ENCODE results near the gene RTL10. TPM values are rescaled to one million over a fixed set of nuclear protein-coding genes. Genes with fewer than 3 reads are reported as not detected.

Gene RTL10
- total RNA-seq, 1 donor from 2014 or later = 21.4 TPM

- H3K36me3 ChIP-seq = peaks cover 0 to 9% of the 10 kb centered on the region in 2 donors
- DNase-seq (ENCODE audit: extremely low spot score in 2 of 2) = no peak
- H3K4me1 ChIP-seq = peaks cover 1% of the 10 kb centered on the region
- no peaks in the 10 kb centered on the region for H3K9me3 ChIP-seq
- TF ChIP-seq, protein P1, sequence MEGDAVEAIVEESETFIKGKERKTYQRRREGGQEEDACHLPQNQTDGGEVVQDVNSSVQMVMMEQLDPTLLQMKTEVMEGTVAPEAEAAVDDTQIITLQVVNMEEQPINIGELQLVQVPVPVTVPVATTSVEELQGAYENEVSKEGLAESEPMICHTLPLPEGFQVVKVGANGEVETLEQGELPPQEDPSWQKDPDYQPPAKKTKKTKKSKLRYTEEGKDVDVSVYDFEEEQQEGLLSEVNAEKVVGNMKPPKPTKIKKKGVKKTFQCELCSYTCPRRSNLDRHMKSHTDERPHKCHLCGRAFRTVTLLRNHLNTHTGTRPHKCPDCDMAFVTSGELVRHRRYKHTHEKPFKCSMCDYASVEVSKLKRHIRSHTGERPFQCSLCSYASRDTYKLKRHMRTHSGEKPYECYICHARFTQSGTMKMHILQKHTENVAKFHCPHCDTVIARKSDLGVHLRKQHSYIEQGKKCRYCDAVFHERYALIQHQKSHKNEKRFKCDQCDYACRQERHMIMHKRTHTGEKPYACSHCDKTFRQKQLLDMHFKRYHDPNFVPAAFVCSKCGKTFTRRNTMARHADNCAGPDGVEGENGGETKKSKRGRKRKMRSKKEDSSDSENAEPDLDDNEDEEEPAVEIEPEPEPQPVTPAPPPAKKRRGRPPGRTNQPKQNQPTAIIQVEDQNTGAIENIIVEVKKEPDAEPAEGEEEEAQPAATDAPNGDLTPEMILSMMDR (IDR thresholded peaks at IDR 0.05) = no peak
- no peak for TF ChIP-seq POLR2AphosphoS5 (IDR thresholded peaks at IDR 0.05; ENCODE audit: insufficient read depth in 1 of 2, low read depth in 1 of 2)
- no peak for TF ChIP-seq POLR2A (IDR thresholded peaks at IDR 0.05)
- no peak overlapping the region for H3K4me3 ChIP-seq
- intact Hi-C loops (cut with DNase I) = no loop called here
- no peak overlapping the region for H3K27ac ChIP-seq
- H3K27me3 ChIP-seq = no peaks in the 10 kb centered on the region
Measured at GRCh38 chr22:19898145-19898544, 43.5 kb upstream of the RTL10 start.

DNA sequence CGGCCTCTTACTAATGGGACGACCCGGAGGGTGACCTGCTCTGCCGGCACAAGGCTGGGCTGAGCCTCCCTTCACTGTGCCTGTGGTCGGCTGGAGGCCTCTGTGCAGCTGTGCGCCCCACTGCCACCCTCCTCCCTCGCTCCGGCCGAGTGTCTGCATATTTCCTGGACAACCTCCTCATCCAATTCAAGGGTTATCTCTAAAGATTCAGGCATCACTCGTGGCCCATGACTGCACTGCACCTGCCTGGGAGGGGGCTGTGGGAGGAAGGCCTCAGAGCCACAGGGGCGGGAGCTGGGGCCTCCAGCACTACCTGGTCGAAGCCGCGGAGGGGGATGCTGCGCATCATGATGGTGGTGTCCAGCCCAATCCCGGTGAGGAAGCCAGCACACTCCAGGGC, 43.1 kb upstream of the RTL10 start:
- Histone ChIP-seq H3K4me3 (no peak overlapping the region), H3K4me1 (peaks cover 5% of the 10 kb centered on the region), H3K36me3 (peaks cover 0 to 9% of the 10 kb centered on the region in 2 donors), H3K27me3 (no peaks in the 10 kb centered on the region), H3K27ac (no peak overlapping the region), H3K9me3 (no peaks in the 10 kb centered on the region)
- TF ChIP-seq POLR2AphosphoS5 (IDR thresholded peaks at IDR 0.05; ENCODE audit: insufficient read depth in 1 of 2, low read depth in 1 of 2) (no peak), POLR2A (IDR thresholded peaks at IDR 0.05) (no peak)
- TF ChIP-seq, protein P1 (IDR thresholded peaks at IDR 0.05) = no peak
- intact Hi-C loops (cut with DNase I) = no loop called here
- DNase-seq (ENCODE audit: extremely low spot score in 2 of 2) = no peak

- TF ChIP-seq POLR2A (IDR thresholded peaks at IDR 0.05) = no peak
- no peak for TF ChIP-seq POLR2AphosphoS5 (IDR thresholded peaks at IDR 0.05; ENCODE audit: insufficient read depth in 1 of 2, low read depth in 1 of 2)
- TF ChIP-seq, protein P1 (IDR thresholded peaks at IDR 0.05) = no peak
- no peak overlapping the region for H3K27ac ChIP-seq
- intact Hi-C loops (cut with DNase I) = no loop called here
- H3K27me3 ChIP-seq = no peaks in the 10 kb centered on the region
- H3K4me1 ChIP-seq = peaks cover 14% of the 10 kb centered on the region
- no peaks in the 10 kb centered on the region for H3K9me3 ChIP-seq
- DNase-seq (ENCODE audit: extremely low spot score in 2 of 2) = no peak
- peaks cover 0 to 9% of the 10 kb centered on the region in 2 donors for H3K36me3 ChIP-seq
- H3K4me3 ChIP-seq = no peak overlapping the region
Measured at GRCh38 chr22:19896665-19897355, 42.1 kb upstream of the RTL10 start.

DNA sequence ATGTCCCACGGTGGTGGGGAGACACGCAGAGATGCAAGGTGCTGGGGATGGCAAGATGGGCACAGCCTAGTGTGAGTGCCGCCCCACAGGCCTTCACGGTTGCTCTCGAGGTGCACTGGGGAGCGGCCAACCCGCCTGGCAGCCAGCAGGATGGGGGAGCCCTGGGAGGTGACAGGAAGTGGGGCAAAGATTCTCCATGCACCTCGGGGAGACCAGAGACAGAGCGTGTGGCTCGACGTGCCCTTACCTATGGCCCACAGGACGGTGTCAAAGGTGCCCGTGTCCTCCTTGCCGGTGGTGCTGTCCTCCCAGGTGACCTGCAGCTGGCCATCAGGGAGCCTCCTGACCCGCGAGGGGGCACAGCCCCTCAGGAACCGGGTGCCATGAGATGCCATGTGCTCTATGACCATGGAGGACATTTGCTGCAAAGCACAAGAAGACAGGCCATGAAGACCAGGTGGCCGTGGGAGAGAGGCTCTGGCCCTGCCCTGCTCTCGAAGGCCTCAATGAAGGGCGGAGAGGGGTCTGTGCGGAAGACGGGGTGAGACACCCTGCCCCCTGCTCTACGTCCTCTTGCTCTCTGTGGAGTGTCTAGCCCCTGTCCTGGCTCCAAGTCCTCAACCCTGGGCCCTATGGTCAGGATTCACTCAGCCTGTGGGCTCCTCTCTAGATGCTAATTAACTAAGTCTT, 40.6 kb upstream of the RTL10 start:
- intact Hi-C loops (cut with DNase I) = no loop called here
- DNase-seq (ENCODE audit: extremely low spot score in 2 of 2) = no peak
- no peak for TF ChIP-seq POLR2AphosphoS5 (IDR thresholded peaks at IDR 0.05; ENCODE audit: insufficient read depth in 1 of 2, low read depth in 1 of 2)
- no peak for TF ChIP-seq POLR2A (IDR thresholded peaks at IDR 0.05)
- TF ChIP-seq, protein P1 (IDR thresholded peaks at IDR 0.05) = no peak
- Histone ChIP-seq H3K27ac (no peak overlapping the region), H3K27me3 (no peaks in the 10 kb centered on the region), H3K36me3 (peaks cover 0 to 9% of the 10 kb centered on the region in 2 donors), H3K4me3 (no peak overlapping the region), H3K9me3 (no peaks in the 10 kb centered on the region), H3K4me1 (peaks cover 26% of the 10 kb centered on the region)

DNA sequence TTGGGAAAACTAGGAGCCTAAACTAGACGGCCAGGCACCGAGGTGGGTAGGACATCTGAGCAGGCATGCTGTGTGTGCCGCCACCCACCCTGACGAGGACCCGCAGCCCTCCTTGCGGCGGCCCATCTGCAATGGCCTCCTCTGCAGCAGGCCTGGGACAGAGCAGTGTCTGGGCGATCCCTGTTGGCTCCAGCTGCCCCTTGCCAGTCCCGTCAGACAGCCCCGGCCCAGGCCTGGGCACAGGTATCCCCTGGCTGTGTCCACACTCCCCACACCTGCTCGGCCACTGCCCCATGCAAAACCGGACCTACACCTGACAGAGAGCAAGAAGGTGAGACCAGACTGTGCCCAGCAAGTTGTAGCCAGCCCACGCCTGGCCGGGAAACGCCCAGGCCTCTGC, 38.7 kb upstream of the RTL10 start:
- H3K9me3 ChIP-seq = no peaks in the 10 kb centered on the region
- H3K4me1 ChIP-seq = peaks cover 26% of the 10 kb centered on the region
- H3K27ac ChIP-seq = peak overlapping the region; percentile 84
- intact Hi-C loops (cut with DNase I) = no loop called here
- peaks cover 0 to 9% of the 10 kb centered on the region in 2 donors for H3K36me3 ChIP-seq
- TF ChIP-seq, protein P1 (IDR thresholded peaks at IDR 0.05) = no peak
- no peak for TF ChIP-seq POLR2AphosphoS5 (IDR thresholded peaks at IDR 0.05; ENCODE audit: insufficient read depth in 1 of 2, low read depth in 1 of 2)
- TF ChIP-seq POLR2A (IDR thresholded peaks at IDR 0.05) = no peak
- no peak overlapping the region for H3K4me3 ChIP-seq
- no peaks in the 10 kb centered on the region for H3K27me3 ChIP-seq
- DNase-seq (ENCODE audit: extremely low spot score in 2 of 2) = no peak
